HG03457 (cell line): ENCODE results near the gene POU2F3.
A peak's percentile ranks its signal among the peaks of the same experiment; 100 is the strongest.

Source experiments
- ATAC-seq: cut with Tn5 transposase; IDR thresholded peaks from one replicate; pipeline ENCODE4 v1.9.1; 2021; ENCODE audit warnings: moderate number of reproducible peaks; ENCODE audit not compliant: unreplicated experiment

Gene POU2F3

DNA sequence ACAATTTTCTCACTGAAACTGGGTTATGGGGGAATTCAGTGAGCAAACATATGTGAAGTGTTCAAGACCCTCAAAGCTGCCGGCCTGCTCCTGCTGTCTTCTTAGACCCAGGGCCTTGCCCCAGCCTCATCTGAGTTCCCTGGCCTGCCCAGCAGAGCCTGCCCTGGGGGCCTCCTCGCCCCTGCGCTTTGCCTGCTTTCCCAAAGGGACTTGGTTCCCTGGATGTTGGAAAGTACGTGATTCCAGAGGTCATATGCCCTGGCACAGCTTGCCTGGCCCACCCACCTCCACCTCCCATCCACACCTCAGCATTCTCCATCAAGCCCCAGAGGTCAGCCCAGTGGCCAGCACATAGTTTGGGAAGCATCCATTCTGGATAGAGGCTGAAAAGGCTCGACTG lies 13.7 kb upstream of the POU2F3 start:
- ATAC-seq = no peak

DNA sequence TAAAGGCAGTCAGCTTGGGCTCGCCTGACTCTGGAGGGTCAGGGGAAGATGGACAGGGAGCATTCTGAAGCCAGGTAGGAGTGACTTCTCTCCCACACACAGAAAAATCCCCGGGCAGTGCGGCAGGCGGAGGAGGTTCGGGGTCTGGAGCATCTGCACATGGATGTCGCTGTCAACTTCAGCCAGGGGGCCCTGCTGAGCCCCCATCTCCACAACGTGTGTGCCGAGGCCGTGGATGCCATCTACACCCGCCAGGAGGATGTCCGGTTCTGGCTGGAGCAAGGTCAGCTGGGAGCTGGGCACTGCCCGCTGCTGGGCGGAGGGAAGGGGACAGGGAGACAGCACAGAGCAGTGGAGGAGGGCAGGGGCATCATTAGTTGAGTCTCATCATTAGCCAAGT lies 13.2 kb upstream of the POU2F3 start:
- no peak for ATAC-seq

DNA sequence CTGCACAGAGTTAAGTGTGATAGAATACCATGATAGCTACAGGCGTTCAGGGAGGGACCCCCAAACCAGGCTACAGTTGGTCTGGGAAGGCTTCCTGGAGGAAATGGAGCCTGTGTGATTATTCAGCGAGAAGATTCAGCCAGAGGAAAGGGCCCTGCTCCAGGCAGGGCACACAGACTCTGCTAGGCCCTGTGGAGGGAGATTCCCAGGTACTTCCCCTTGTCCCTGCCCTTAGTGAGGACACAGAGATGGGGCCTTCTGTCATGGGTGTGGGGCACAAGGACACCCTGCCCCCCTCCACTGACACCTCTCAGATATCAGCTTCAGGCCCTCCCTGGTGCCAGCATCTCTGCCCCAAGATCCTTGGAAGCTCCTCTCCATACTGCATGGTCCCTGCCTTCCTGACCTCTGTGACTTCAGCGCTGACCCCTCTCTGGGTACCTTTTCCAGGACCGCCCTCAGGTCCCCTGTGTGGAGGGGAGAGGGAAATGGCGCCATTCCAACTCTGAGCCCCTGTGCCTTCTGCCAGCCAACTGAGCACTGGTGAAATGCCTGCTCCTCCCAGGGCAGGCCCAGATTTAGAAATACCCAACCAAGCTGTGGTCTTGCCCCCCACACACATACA lies 12.6 kb upstream of the POU2F3 start:
- ATAC-seq = no peak

DNA sequence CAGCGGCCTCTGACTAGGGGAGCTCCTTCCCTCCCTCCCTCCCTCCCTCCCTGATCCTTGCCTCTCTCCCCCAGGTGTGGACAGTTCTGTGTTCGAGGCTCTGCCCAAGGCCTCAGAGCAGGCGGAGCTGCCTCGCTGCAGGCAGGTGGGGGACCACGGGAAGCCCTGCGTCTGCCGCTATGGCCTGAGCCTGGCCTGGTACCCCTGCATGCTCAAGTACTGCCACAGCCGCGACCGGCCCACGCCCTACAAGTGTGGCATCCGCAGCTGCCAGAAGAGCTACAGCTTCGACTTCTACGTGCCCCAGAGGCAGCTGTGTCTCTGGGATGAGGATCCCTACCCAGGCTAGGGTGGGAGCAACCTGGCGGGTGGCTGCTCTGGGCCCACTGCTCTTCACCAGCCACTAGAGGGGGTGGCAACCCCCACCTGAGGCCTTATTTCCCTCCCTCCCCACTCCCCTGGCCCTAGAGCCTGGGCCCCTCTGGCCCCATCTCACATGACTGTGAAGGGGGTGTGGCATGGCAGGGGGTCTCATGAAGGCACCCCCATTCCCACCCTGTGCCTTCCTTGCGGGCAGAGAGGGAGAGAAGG lies 11.1 kb upstream of the POU2F3 start:
- no peak for ATAC-seq

DNA sequence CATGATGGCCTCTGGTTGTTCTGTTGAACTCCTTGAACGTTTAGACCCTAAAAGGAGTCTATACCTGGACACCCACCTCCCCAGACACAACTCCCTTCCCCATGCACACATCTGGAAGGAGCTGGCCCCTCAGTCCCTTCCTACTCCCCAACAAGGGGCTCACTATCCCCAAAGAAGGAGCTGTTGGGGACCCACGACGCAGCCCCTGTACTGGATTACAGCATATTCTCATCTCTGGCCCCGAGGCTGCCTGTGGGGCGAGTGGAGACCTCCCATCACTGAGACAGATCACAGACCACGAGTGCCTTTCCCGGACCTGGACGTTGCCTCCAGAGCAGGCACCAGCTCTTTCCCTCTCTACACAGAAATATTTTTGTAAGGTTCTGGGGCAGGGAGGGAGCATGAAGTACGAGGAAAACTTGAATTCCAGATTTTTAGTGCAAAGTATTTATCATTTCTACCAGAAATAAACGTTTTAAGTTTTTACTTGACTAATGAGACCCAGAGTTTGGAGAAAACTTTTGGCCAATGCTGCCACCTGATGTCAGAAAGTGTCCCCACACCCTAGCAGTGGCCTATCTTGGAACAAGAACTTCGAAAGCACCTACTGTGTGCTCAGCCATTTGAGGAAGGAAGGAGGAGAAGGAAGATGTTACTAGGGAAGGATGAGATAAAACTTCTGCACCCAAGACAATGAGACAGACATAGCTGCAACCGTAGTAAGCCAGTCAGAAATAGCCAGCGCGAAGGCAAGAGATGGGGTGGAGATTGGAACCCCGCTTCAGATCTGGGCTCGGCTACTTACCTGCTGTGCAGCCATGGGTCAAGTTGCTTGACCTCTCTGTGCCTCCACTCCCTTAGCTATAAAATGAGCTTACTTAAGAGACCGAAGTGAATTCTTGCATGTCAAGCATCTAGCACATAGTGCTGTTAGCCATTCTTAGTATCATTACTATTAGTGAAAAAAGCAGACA lies 10.2 kb upstream of the POU2F3 start:
- no peak for ATAC-seq

DNA sequence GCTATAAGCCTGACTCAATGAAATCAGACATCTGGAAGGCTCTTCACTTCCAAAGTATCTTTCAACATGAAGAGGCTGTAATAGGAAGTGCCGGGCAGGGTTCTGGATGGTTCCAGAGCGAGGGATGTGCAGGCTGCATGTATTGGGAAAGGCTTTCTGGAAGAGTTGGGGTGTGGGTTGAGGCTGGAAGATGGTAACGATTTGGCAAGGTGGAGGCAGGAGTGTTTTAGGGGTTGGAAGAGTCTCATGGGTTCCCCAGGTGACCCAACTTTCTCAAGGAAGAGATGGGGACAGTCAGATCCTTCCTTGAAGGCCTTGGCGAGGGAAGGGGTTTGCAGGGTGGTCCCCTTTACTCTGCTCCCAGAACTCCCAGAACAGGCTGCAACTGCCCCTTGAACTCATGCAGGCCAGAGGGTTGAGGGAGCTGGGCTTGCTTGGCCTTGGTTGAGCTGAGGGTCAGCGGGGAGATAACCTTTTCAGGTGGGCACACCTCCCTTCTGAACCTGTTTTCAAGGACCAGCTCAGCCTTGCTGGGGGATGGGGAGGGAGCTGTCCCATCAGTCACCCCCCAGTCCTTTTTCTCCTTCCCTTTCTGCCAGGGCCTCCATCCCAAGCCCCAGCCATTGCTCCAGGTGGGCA lies 9.4 kb upstream of the POU2F3 start:
- ATAC-seq = no peak

DNA sequence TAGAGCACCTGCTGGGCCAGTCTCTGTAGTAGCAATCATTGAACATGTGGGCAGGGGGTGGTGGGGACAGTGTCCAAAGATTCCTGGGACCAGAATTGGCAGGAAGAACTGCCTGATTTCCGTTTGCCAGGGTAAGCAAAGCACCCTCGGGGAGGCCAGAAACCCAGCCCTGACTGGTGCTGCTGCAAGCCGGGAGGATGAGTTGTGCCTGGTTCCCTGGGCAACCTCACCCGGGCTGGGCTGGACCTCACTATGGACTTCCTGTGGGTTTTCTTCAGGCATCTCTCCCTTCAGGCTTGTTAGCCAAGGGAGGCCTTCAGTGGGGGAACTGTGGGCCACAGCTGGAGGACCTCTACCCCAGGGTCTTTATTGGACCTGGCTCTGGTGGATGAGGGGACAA lies 8.0 kb upstream of the POU2F3 start:
- ATAC-seq = no peak

DNA sequence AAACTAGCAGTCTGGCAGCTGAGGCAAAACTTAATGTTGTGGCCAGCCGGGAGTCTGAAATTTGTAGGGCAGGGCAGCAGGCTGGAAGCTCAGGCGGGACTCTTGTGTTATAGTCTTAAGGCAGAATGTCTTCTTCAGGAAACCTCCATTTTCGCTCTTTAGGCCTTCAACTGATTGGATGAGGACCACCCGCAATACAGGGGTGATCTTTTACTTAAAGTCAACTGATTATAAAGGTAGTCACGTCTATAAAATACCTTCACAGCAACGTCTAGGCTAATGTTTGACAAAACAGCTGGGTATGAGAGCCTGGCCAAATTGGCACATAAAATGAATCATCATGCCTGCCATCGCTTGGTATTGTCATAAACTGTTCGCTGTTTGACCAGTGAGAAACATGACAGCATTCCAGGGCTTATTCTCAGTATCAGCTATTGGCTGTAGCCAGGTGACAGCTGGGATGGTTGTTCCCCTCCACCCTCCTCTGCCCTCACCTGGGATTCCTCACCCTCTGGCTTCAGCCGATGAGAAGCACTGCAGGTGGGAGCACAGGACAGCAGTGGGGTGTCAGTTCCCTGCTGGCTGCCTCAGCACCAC lies 6.6 kb upstream of the POU2F3 start:
- no peak for ATAC-seq

DNA sequence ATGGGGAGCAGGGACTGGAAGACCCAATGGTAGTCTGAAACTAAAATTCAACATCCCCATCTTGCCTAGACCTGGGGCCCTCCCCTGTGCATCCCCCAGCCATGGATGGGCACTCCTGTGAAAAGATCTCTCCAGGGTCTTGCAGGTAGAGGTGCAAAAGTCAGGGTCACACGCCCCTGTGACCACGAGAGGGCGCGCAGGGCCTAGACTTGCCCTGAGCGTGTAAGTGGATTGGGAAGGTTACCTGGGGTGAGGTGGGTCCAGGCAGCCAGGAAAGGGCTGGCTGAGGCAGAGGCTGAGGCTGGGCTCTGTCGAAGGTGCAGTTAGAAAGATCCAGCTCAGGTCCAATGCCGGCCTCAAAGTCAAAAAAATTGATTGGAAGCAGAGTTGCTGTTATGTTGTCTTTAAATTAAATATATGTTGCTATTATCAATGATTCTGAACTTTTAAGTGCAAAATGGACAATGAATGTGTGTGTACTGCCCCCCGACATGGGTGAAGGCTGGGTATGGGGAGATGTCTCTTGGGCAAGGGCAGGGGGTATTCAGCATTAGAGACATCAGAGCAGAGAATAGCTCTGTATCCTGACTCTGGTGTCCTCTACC lies 4.8 kb upstream of the POU2F3 start:
- ATAC-seq = no peak

DNA sequence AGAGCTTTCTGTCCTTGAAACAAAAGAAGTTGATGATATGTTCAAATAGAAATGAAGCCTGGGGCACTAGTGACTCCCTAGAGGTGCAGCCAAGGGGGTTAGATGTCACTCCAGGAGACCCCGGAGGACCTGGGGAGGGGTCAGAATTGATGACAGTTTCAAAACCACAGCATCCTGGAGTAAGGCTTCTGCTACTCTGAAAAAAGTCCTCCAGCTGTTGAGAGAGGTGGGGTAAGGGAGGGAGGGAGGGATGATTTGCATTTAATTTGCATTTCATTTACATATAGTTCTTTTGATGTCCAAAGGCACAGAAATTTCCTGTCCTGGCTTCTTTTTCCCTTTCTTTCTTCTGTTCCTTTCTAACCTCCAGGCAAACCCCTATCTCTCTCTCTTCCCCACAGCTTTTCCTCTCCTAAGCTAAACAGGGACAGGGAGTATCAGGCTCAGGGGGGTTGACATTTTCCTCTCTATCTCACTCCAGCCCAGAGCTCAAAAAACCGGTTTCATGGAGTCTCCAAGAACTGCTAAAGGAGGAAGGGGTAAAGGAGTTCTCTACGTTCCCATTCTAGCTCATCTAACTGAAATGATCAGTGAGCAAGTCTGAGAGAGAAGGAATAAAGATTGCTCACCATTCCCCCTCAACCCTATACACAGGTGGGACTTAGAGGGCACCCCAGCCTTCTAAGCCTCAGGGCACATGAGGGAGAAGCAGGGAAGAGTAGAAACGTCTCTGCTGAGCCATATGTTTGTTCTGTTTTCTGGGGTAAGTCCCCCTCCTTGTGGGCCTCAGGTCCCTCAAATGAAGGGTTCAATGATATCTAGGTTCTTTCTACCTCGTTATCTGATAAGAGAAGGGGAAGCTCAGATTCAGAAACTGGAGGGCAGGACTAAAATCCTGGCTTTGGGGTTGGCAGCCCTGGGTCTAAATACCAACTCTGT lies 3.5 kb upstream of the POU2F3 start:
- ATAC-seq = no peak

DNA sequence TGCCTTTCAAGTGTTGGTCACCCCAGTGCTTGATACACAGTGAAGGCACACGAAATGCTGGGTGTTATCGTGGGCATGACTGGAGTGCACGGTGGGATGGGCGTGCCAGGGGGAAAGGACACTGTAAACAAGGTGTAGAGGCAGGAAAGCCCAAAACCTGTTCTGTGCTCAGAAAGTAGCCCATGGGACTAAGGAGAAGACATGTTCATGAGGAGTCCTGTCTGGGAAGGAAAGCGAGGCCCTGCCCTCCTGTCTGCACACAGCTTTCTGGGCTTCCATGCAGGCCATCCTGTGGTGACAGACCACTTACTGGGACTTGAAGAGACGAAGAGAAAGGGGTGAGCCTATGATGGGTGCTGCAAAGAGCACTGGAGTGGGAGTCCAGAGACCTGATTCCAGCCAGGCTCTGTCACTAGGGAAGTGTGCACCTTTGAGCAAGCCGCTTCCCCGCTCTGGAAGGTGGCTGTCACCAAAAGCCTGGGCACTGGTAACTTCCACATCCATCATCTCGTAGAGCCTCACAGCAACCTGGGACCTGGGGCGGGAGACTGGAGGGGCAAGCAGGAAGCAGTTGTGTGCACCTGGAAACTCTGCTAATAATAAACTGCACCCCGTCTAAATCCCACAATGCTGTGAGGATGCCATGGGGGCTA lies 846 bp upstream of the POU2F3 start:
- ATAC-seq = no peak

DNA sequence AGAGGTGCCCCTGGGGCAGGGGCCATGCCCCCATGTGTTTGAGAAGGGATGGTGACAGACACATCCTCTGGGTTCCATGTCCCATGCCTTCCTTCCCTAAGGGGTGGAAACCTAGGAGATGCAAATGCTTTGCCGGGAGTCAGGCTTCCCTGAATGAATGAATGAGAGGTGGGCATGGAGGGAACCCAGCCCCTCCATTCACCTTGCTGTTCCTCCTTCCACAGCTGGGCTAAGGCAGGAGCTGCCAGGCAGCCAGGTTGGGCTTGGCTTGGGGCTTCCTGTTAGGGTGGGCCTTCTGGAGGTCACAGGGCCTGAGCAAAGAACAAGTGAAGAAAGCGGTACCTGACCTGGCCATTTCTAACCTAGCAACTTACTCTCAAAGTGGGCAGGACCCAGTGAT lies 926 bp downstream of the POU2F3 start:
- no peak for ATAC-seq

DNA sequence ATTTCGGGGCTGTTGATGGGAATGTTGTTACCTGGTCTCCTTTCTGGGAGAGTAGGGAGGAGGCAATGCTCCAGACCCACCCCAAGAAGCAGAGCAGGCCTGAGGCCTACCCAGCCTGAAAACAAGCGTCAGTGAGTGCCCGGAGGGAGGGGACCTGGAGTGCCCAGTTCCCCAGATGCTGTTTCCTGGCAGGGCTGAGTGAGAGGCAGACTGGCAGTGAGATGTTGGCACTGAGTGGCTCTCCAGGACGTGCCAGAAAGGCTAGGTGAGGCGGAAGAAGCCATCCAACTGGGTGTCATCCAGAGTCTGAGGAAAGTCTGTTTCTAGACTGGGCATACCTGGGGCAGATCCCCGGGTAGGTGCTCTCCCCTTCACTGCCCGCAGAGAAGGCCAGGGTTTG lies 1.3 kb downstream of the POU2F3 start:
- ATAC-seq = no peak

DNA sequence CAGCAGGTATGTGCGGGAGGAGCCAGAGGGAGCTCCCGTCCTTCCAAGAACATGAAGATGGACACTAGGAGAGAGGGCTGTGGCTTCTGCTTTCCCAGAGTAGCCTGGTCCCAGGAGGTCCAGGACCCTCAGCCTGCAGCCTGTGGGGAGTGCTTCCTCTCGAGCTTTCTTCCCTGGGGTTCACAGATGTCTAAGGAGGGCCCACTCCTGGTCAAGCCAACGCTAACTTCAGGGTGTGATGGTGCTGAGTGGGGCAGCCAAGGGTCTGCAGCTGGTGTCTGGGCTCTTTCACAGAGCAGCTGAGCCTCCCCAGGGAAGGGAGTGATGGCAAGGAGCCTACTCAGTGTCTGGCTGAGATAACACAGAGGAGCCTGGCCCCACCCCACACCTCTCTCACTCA lies 3.3 kb downstream of the POU2F3 start:
- no peak for ATAC-seq

DNA sequence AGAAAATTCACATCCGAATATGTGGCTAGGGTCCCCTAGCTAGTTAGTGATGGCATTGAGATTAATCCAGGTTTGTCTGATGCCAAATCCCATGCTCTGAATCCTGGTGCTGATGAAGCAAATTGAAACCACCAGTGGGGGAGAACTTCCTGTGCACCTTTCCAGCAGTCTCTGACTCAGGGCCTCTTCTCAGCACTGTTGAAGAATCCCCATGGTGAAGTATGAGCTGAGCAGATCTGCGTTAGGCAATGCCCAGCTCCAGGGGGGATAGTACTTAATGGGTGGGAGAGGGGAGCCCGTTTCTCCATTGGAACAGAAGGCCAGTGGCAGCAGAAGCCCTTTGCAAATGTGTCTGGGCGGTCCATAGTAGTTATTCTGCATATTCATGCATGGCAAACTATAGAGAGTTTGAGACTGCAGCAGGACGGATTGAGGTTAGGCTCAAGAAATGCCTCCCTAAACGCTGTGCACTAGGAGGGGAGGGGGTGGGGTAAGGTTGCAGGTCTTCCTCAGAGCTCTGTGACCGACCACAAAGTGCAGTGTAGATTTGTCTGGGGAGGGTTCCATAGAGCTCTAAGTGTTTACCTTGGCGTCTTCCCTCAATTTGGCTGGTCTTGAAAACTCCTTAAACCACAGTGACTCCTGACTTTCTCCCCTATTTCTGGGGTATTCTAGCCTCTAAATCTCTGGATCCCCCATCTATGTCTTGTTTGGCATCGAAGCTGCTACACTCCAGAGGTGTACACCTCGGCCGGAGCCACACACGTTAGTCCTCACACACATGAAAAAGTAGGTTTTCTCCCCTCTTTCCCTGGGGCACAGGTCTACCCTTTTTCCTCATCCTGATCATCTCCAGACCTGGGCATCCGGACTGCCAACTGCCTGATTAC lies 4.8 kb downstream of the POU2F3 start:
- ATAC-seq = no peak

DNA sequence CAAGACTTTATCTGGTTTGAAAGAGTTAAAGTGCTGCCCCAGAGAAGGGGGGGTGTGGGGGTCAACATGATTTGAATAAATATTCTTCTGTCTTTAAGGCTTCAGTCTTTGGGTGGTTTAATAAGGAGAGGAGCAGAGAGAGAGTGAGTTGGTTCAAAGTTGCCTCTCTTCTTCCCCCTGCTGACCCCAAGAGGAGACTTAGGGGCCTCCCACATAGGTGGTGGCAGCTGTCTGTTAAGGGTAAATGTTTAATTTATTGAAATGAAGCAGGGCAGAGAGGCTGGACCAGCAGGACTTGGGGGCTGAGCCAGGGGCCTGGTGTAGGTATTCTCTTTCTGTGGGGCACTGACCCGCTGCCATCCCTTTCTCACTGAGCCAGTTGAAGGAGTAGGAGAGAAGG lies 5.5 kb downstream of the POU2F3 start:
- no peak for ATAC-seq

DNA sequence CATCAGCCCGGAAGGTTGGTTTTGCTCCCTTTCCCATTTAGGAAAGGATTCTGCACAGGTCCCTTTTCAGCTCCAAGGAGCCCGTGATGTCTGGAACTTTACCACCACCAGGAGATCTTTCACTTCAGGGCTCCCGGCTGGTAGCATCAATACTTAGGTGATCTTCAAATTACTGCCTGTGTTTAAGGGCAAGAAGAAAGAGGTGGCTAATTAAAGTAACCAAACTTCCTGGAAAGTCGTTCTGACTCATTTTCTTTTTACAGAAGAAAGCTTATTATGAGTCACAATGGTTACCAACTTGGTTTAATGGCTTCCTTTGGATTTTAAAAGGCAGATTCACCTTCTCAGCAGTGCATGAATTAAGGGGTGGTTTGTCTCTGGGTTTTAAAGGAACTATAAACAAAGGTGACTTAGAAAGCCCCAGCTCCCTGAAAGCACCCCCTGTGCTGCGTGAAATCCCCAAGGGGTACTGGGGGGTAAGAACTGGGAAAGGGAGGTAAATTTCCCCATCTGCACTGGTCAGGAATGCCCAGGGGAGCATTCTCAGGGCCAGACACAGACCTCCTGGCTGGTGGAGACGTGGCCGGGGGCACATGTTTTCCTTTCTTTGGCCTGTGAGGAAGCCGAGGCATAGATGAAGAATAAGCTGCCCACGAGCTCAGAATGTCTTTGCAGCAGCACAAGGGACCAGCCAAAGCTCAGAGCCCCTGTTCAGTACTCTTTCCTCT lies 8.8 kb downstream of the POU2F3 start:
- ATAC-seq = peak; percentile 53
